ENCODE measurements around the gene CNIH3. TPM values are rescaled to one million over a fixed set of nuclear protein-coding genes. Genes with fewer than 3 reads are reported as not detected.
A peak's percentile ranks its signal among the peaks of the same experiment; 100 is the strongest.

Gene CNIH3
- total RNA-seq, 1 donor from 2014 or later, result 4.2 TPM

- no peaks in the 10 kb centered on the region for H3K9me3 Mint-ChIP-seq (ENCODE audit: unreplicated experiment)
- no peaks in the 10 kb centered on the region for H3K36me3 Mint-ChIP-seq (ENCODE audit: unreplicated experiment)
- H3K27ac Mint-ChIP-seq (ENCODE audit: unreplicated experiment), result peak overlapping the region; percentile 45
- no peak overlapping the region for H3K4me3 Mint-ChIP-seq (ENCODE audit: unreplicated experiment)
- no peak for DNase-seq (ENCODE audit: extremely low spot score, unreplicated experiment)
- H3K27me3 Mint-ChIP-seq (ENCODE audit: unreplicated experiment), result no peaks in the 10 kb centered on the region
- no peak for TF ChIP-seq CTCF (IDR thresholded peaks at IDR 0.05)
- peaks cover 38% of the 10 kb centered on the region for H3K4me1 Mint-ChIP-seq (ENCODE audit: unreplicated experiment)
These were observed 19.2 kb downstream of the CNIH3 start for GRCh38 chr1:224635356-224635755.

- Mint-ChIP-seq H3K27ac (ENCODE audit: unreplicated experiment) (no peak overlapping the region), H3K4me1 (ENCODE audit: unreplicated experiment) (peaks cover 33% of the 10 kb centered on the region), H3K9me3 (ENCODE audit: unreplicated experiment) (no peaks in the 10 kb centered on the region), H3K36me3 (ENCODE audit: unreplicated experiment) (no peaks in the 10 kb centered on the region), H3K27me3 (ENCODE audit: unreplicated experiment) (peaks cover 3% of the 10 kb centered on the region), H3K4me3 (ENCODE audit: unreplicated experiment) (no peak overlapping the region)
- no peak for DNase-seq (ENCODE audit: extremely low spot score, unreplicated experiment)
- TF ChIP-seq CTCF (IDR thresholded peaks at IDR 0.05), result no peak
These were observed 21.4 kb downstream of the CNIH3 start for GRCh38 chr1:224637515-224637914.

GRCh38 chr1:224637936-224638335, 21.8 kb downstream of the CNIH3 start:
- TF ChIP-seq CTCF (IDR thresholded peaks at IDR 0.05), result no peak
- Mint-ChIP-seq H3K4me3 (ENCODE audit: unreplicated experiment) (no peak overlapping the region), H3K27me3 (ENCODE audit: unreplicated experiment) (peaks cover 3% of the 10 kb centered on the region), H3K4me1 (ENCODE audit: unreplicated experiment) (peaks cover 31% of the 10 kb centered on the region), H3K36me3 (ENCODE audit: unreplicated experiment) (no peaks in the 10 kb centered on the region), H3K27ac (ENCODE audit: unreplicated experiment) (no peak overlapping the region), H3K9me3 (ENCODE audit: unreplicated experiment) (no peaks in the 10 kb centered on the region)
- no peak for DNase-seq (ENCODE audit: extremely low spot score, unreplicated experiment)

- TF ChIP-seq CTCF (IDR thresholded peaks at IDR 0.05), result no peak
- no peak overlapping the region for H3K27ac Mint-ChIP-seq (ENCODE audit: unreplicated experiment)
- H3K36me3 Mint-ChIP-seq (ENCODE audit: unreplicated experiment), result no peaks in the 10 kb centered on the region
- H3K4me3 Mint-ChIP-seq (ENCODE audit: unreplicated experiment), result no peak overlapping the region
- no peaks in the 10 kb centered on the region for H3K9me3 Mint-ChIP-seq (ENCODE audit: unreplicated experiment)
- peaks cover 21% of the 10 kb centered on the region for H3K4me1 Mint-ChIP-seq (ENCODE audit: unreplicated experiment)
- DNase-seq (ENCODE audit: extremely low spot score, unreplicated experiment), result no peak
- H3K27me3 Mint-ChIP-seq (ENCODE audit: unreplicated experiment), result peaks cover 3% of the 10 kb centered on the region
These were observed 23.4 kb downstream of the CNIH3 start for GRCh38 chr1:224639426-224639975.

GRCh38 chr1:224640018-224640417, 23.9 kb downstream of the CNIH3 start:
- Mint-ChIP-seq H3K4me3 (ENCODE audit: unreplicated experiment) (no peak overlapping the region), H3K4me1 (ENCODE audit: unreplicated experiment) (peaks cover 16% of the 10 kb centered on the region), H3K9me3 (ENCODE audit: unreplicated experiment) (no peaks in the 10 kb centered on the region), H3K27me3 (ENCODE audit: unreplicated experiment) (peaks cover 3% of the 10 kb centered on the region), H3K27ac (ENCODE audit: unreplicated experiment) (no peak overlapping the region), H3K36me3 (ENCODE audit: unreplicated experiment) (no peaks in the 10 kb centered on the region)
- no peak for TF ChIP-seq CTCF (IDR thresholded peaks at IDR 0.05)
- DNase-seq (ENCODE audit: extremely low spot score, unreplicated experiment), result no peak

Data from osteocyte (in vitro differentiated cells).